Thoracic aorta (tissue), 2 donors: Measurements from ENCODE around the gene CDC42BPB. TPM values are rescaled to one million over a fixed set of nuclear protein-coding genes. Genes with fewer than 3 reads are reported as not detected.
A peak's percentile ranks its signal among the peaks of the same experiment; 100 is the strongest.

Experiments
- ATAC-seq: fragments of 150-250 bp; one replicate; pipeline ENCODE4 v1.8.0; 2017; ENCODE audit warnings: low read depth; ENCODE audit not compliant: insufficient number of reproducible peaks, low FRiP score
- DNase-seq: peaks from one replicate; pipeline ENCODE4 v3.0.0-alpha.2; 2020; ENCODE audit warnings: low spot score
- H3K27ac ChIP-seq, 2 donors: fragments of 200-600 bp; sonication (generic); 1 replicate in 1 of 2; 2 replicates in 1 of 2; pipeline ENCODE4 v1.5.1; 2016; ENCODE audit warnings: mild to moderate bottlenecking in 2 of 2, moderate library complexity in 2 of 2
- H3K27me3 ChIP-seq: fragments of 200-600 bp; sonication (generic); replicated peaks from 2 replicates; pipeline ENCODE4 v1.6.0; 2016; ENCODE audit warnings: mild to moderate bottlenecking; ENCODE audit not compliant: insufficient read depth
- H3K36me3 ChIP-seq: fragments of 200-600 bp; sonication (generic); one replicate; pipeline ENCODE4 v1.5.1; 2016
- H3K4me1 ChIP-seq, 2 donors: fragments of 200-600 bp; sonication (generic); 1 replicate in 1 of 2; 2 replicates in 1 of 2; pipeline versions ENCODE4 v1.5.1 to v1.6.0; 2016; ENCODE audit warnings: low read depth in 2 of 2, mild to moderate bottlenecking in 1 of 2; ENCODE audit not compliant: control insufficient read depth in 1 of 2
- H3K4me3 ChIP-seq: fragments of 200-600 bp; sonication (generic); 2 replicates; pipeline ENCODE4 v1.5.1; 2016; ENCODE audit warnings: mild to moderate bottlenecking
- H3K9me3 ChIP-seq: fragments of 200-600 bp; sonication (generic); 2 replicates; pipeline ENCODE4 v1.5.1; 2016
- total RNA-seq, 2 donors: library from RNA; depleted of rRNA; stranded (reverse); fragments of >200 nt; gene quantifications; one replicate each; pipeline versions ENCODE4 v1.1.0 to v1.2.3, GENCODE V29; 2016
- TF ChIP-seq, protein P1 (sequence below): fragments of 200-600 bp; sonication (generic); IDR thresholded peaks from one replicate; pipeline ENCODE4 v1.5.1; 2019; ENCODE audit warnings: antibody characterized with exemption

CDC42BPB gene
- total RNA-seq, 2 donors from 2014 or later = 121 to 133 TPM

DNA sequence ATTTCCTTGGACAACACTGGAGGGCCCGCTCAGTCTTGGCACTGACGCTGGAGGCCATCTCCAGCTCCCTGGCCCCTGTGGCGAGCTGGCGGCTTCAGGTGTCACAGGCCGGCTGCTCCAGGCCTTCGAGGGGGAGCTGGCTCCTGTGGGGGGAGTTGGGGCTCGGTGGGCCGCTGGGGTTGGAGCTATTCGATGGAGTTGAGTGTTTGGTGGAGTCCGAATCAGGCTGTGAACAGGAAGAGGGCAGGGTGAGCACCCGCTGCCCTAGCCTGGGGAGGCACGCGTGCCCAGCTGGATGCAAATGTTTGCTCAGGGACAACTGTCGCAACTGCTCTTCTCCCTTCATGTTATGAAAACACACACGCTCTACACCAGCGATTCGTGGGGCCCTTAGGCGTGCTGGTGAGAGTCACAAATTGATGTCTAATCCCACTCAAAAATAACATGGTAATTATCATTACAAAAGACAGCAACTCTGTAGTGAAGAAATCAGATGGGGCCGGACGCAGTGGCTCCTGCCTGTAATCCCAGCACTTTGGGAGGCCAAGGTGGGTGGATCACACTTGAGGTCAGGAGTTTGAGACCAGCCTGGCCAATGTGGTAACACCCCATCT is 123.6 kb downstream of the CDC42BPB start:
- Histone ChIP-seq H3K36me3 (peaks cover 19% of the 10 kb centered on the region), H3K4me1 (peaks cover 17 to 21% of the 10 kb centered on the region in 2 donors), H3K9me3 (no peaks in the 10 kb centered on the region), H3K4me3 (no peak overlapping the region), H3K27me3 (peaks cover 8% of the 10 kb centered on the region), H3K27ac (no peak overlapping the region)
- DNase-seq (no peak), ATAC-seq (no peak)
- TF ChIP-seq, protein P1, sequence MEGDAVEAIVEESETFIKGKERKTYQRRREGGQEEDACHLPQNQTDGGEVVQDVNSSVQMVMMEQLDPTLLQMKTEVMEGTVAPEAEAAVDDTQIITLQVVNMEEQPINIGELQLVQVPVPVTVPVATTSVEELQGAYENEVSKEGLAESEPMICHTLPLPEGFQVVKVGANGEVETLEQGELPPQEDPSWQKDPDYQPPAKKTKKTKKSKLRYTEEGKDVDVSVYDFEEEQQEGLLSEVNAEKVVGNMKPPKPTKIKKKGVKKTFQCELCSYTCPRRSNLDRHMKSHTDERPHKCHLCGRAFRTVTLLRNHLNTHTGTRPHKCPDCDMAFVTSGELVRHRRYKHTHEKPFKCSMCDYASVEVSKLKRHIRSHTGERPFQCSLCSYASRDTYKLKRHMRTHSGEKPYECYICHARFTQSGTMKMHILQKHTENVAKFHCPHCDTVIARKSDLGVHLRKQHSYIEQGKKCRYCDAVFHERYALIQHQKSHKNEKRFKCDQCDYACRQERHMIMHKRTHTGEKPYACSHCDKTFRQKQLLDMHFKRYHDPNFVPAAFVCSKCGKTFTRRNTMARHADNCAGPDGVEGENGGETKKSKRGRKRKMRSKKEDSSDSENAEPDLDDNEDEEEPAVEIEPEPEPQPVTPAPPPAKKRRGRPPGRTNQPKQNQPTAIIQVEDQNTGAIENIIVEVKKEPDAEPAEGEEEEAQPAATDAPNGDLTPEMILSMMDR = no peak

DNA sequence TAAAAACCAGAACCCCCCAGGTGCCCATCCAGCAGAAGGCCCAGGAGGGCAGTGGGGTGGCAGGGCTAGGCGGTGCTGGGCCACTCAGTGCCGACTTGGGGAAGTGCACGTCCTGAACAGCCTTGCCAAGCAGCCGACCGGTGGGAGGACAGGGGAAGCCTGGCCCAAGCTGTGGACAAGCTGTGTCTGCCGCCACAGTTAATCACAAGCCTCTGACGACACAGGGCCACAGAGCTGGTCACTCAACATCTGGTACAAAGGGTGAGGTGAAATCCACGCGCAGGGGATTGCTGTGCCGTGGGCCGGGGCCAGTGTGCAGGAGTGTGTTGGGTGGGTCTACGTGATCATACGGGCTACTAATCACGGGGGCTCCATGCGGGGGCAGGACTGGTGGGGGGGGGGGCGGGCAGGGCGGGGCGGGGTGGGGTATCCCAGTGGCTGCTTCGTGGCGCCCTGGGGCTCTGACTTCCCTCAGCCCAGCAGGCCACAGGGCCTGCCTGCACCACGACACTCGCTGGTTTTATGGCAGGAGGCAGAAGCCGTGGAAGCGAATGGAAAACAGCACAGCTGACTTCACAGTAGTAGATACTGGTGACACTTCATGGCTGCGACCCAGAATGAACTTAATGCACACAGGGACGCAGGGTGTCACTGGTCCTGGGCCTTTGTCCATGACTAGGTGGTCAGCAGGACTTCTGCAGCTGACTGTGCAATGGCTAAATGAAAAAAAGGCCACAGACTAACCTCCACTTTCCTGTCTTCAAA is 124.7 kb downstream of the CDC42BPB start:
- Histone ChIP-seq H3K36me3 (peaks cover 9% of the 10 kb centered on the region), H3K4me1 (peaks cover 23 to 31% of the 10 kb centered on the region in 2 donors), H3K27me3 (peaks cover 8% of the 10 kb centered on the region), H3K9me3 (no peaks in the 10 kb centered on the region), H3K27ac (no peak overlapping the region), H3K4me3 (no peak overlapping the region)
- TF ChIP-seq, protein P1 = no peak
- DNase-seq (no peak), ATAC-seq (no peak)

GRCh38 chr14:102931580-102932285 is 125.6 kb downstream of the CDC42BPB start:
- Histone ChIP-seq H3K4me3 (no peak overlapping the region), H3K36me3 (peaks cover 7% of the 10 kb centered on the region)

DNA sequence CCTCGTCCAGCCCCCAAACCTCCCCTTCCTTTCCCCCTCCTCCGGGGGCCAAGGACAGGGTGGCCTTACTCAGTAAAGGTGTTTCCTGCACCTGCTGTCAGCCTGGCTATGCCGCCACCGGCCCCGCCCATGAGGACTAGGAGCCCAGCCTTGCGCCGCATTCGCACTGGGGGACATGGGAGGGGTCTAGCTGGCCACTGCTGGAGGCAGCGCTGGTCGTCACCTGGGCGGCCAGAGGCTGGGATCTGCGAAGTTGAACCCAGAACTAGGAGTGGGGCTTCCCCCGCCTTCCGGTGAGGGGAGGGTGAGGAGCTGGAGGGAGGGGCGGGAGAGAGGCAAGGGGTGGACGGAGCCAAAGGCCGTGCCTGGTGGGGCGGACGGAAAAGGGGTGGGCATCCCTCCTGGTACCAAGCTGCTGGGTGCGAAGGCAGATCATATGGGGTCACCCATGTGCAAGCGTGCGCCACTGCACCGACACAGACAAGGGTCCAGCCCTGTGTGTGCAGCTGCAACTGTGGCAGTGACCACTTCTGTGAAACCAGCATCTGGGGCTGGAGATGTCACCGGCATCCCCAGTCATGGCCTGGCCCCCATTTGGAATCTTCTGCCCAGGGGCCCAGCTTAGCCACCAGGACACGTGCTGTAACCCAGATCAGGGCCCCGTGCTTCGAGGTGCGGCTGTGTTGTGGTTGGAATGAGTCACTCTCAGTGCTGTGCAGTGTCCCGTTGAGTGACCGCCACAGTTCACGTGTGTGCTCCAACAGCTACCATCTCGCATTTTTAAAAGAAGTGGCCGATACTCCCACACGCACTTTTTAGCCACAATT is 126.4 kb downstream of the CDC42BPB start:
- DNase-seq (no peak), ATAC-seq (no peak)
- H3K27me3 ChIP-seq = peaks cover 8% of the 10 kb centered on the region
- H3K27ac ChIP-seq = no peak overlapping the region
- H3K4me3 ChIP-seq = peak overlapping the region; percentile 69
- TF ChIP-seq, protein P1 = no peak
- no peaks in the 10 kb centered on the region for H3K9me3 ChIP-seq
- peaks cover 7% of the 10 kb centered on the region for H3K36me3 ChIP-seq
- H3K4me1 ChIP-seq = peaks cover 23 to 31% of the 10 kb centered on the region in 2 donors

More at GRCh38 chr14:102931580-102932285, 125.6 kb downstream of the CDC42BPB start:
- Histone ChIP-seq H3K27ac (no peak overlapping the region), H3K9me3 (no peaks in the 10 kb centered on the region), H3K4me1 (peaks cover 23 to 31% of the 10 kb centered on the region in 2 donors), H3K27me3 (peaks cover 8% of the 10 kb centered on the region)
- DNase-seq = no peak
- TF ChIP-seq, protein P1 = no peak
- ATAC-seq = no peak
